GM18951 (cell line): ENCODE measurements around the gene C2orf81.

ENCODE experiments used
- POLR2A ChIP-seq: IDR thresholded peaks from 4 replicates; pipeline ENCODE4 v1.6.1; 2011; ENCODE audit warnings: mild to moderate bottlenecking; ENCODE audit not compliant: insufficient read length, insufficient read depth; ENCODE audit errors: extremely low read depth
- in situ Hi-C: fragments of 300-500 bp; cut with MboI; formaldehyde crosslinking; loops from one replicate; pipeline ENCODE4 v1.12.0; 2022; ENCODE audit warnings: low sequenced_read_pairs, mixed read lengths, inconsistent platforms; ENCODE audit not compliant: unreplicated experiment

C2orf81 gene

DNA sequence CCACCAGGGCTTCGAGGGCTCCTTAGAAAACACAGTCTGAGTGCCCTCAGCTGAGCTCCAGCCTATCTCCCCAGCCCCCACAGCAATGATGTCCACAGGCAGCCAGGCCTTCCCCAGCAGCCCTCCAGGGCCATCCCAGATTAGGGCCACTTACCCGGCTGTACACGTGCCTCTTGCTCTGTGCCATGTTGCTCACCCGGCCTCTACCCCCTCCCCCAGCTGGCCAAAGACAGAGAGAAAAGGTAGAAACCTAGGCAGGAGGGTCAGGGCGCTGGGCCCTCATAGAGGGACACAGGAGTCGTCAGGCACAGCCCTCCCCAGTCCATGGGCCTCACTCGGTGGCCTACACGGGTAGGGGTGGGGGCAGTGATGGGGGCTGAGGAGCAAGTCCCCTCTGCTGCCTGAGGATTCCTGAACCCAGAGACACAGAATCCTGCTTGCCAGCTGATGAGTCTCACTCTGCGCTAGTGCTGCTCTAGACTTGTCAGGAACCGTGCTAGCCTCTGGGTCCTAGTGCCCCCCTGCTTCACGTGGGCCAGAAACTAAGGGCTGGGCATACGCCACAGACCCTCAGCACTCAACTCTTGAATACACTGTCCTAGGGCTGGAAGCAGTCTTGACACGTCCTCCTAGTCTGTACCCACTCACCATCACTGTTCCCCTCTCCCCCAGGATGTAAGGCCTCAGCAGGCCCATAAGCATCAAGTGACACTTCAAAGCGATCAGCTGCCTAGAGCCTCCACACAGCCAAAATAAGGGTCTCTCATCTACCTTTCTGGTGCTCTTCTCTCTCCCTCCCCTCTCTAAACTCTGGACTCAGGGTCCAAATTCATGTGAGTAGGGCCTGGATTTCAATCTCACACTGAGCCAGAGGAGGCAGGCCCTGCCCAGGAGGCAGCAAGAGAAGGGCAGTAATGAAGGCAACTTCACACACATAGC lies 41.3 kb downstream of the C2orf81 start, which contains the start of gene DCTN1:
Gene DCTN1 (minus strand): TSS at position 461 of the 939 bp plus-strand sequence. CDS start 274 bp downstream, at position 187.
- no peak for TF ChIP-seq POLR2A
- in situ Hi-C loops: no loop called here

- in situ Hi-C loops: no loop called here
- no peak for TF ChIP-seq POLR2A
Observed at GRCh38 chr2:74378007-74378406, 43.4 kb downstream of the C2orf81 start.

DNA sequence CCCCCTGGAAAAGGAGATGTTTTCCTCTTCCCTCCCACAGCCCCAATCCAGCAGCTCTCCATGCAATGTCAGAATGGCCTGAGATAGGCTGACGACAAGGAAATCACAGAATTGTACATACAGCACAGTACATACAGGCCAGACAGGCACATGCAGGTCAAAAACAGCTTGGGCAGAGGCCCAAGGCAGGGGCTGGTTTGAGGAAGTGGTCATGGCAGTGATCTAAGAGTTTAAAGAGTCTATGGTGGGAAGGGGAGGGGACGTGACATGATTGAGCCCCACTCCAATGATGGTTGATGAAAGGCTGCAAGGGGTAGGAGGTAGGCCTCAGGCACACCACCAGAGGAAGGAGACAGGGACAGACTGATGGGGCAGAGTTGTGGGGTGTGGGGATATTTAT lies 45.6 kb downstream of the C2orf81 start:
- no peak for TF ChIP-seq POLR2A
- in situ Hi-C loops: no loop called here

- TF ChIP-seq POLR2A: no peak
- in situ Hi-C loops: no loop called here
Observed at GRCh38 chr2:74374509-74375205, 46.8 kb downstream of the C2orf81 start.

- no peak for TF ChIP-seq POLR2A
- in situ Hi-C loops: no loop called here
Observed at GRCh38 chr2:74373985-74374384, 47.4 kb downstream of the C2orf81 start.

GRCh38 chr2:74373221-74373676 lies 48.2 kb downstream of the C2orf81 start:
- in situ Hi-C loops: no loop called here
- TF ChIP-seq POLR2A: no peak

DNA sequence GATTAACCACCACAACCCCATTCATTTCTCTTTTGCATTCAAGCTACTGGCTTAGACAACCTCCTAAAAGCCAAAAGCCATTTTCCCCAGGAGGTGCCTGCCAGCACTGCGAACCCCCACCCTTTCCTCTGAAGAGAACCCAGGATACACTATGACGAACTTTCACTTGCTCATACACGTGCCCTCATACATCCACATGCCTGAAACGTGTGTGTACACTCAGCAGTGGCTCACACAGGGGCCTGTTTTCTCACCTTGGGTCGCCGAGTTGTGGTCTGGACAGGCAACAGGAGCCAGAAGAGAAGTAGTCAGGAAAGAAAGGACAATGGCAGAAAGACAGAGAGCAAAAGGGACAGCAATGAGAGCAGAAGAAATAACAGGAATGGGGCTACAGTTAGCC lies 48.7 kb downstream of the C2orf81 start:
- in situ Hi-C loops: no loop called here
- no peak for TF ChIP-seq POLR2A

GRCh38 chr2:74371421-74371820 lies 50.0 kb downstream of the C2orf81 start:
- no peak for TF ChIP-seq POLR2A
- in situ Hi-C loops: no loop called here

DNA sequence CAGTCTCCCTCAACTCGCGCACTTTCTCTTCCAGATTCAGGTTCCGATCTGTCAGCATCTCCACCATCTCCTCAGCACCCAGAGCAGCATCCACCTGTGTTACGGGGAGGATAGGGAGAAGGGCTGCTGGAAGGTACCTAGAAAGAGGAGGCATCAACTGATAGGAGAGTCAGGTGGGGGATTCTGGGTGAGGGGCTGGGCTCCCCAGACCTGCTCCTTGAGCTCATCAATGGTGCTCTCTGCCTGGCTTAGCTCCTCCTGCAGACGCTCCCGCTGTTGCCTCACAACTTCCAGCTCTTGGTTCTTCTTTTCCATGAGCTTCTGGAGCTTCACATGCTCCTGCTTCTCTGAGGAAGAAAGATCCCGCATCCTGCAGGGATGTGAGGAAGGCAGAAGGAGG lies 51.4 kb downstream of the C2orf81 start:
- in situ Hi-C loops: no loop called here
- no peak for TF ChIP-seq POLR2A

DNA sequence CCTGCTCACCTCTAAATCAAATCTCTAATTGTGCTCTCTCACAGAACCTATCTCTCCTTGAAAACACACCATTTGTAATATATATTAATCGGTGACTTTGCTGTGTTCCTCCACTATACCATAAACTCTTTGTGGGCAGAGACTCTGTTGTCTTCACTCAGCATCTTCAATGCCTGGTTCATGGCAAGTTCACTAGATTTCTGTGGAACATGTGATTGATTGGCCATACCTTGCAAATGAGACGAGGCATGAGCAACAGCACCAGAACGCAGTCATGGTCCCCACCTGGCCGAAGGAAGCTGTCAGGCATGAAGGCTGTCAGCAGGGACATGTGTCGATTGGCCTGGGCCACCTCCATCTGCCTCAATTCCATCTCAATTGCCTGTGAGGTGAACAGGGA lies 52.9 kb downstream of the C2orf81 start:
- no peak for TF ChIP-seq POLR2A
- in situ Hi-C loops: no loop called here

GRCh38 chr2:74367789-74368188 lies 53.6 kb downstream of the C2orf81 start:
- in situ Hi-C loops: no loop called here
- TF ChIP-seq POLR2A: no peak

DNA sequence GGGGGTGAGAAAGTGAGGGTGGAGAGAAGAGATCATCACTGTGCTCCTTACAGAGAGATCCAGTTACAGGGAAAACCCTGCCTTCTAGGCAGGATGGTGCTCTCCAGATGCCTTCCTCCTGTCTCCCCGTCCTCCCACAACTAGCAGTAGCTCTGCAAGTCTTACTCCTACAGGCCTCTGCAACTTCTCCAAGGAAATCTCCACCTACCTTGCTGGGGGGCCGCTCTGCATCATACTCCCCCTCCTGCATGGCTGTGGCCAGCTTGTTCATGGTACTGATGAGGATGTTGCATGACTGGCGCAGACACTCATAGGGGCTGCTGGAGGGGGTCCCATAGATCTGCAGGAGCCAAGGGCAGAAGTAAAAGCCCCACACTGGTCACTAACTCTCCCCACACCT lies 55.4 kb downstream of the C2orf81 start:
- in situ Hi-C loops: no loop called here
- TF ChIP-seq POLR2A: no peak
